Retinal pigment epithelial cell (primary cell): Measurements from ENCODE around the gene APOB.

Source experiments
- DNase-seq: peaks from one replicate; pipeline ENCODE4 v3.0.0-alpha.2; 2010; ENCODE audit warnings: low read depth
- H3K4me3 ChIP-seq: 2 replicates; pipeline ENCODE4 v1.5.1; 2011; ENCODE audit warnings: mild to moderate bottlenecking, low read length, control low read depth, moderate library complexity
- CTCF ChIP-seq: conservative IDR thresholded peaks from 2 replicates; pipeline ENCODE4 v1.5.1; 2011; ENCODE audit warnings: low read depth, low read length, control low read depth, inconsistent platforms

Gene APOB

GRCh38 chr2:21041462-21041861 lies 2.4 kb downstream of the APOB start:
- TF ChIP-seq CTCF, result no peak
- no peak for DNase-seq
- H3K4me3 ChIP-seq, result no peak overlapping the region

DNA sequence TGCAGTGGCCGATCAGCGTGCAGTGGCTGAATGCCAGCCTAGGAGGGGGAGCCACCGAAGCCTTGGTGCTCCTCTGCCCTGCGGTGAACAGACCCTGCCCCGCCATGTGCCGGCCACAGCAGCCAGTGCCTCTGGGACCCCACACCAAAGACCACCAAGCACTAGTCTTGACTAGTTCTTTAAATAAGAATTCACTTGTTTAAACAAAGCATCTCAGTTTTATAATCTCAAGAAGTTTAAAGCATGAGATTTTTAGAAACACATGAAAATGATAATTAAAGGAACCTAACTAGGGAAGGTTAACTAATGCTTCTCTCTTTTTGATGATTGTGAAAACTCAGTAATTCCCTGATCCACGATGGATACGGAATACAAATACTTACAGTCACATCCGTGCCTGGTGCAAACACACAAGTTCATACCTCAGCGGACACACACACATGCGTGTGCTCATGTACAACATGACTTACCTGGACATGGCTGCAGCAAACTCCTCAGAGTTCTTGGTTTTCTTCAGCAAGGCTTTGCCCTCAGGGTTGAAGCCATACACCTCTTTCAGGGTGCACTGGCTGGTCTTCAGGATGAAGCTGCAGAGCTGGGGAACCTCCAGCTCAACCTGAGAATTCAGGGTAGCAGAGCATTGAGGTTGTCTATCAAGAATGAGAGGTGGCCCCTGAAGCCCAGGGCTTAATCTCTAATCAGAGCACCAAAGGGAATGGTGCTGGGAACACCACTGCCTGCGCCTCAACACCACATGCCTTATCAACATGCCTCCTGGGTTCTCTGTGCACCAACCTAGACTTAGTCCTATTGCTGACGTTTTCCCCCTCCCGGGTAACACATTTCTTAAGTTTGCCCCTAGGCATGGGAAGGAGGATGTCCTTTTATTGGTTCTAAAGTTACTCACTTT lies 3.1 kb downstream of the APOB start:
- TF ChIP-seq CTCF, result no peak
- no peak for DNase-seq
- H3K4me3 ChIP-seq, result no peak overlapping the region

GRCh38 chr2:21039979-21040467 lies 3.9 kb downstream of the APOB start:
- no peak for DNase-seq
- no peak overlapping the region for H3K4me3 ChIP-seq
- TF ChIP-seq CTCF, result no peak

DNA sequence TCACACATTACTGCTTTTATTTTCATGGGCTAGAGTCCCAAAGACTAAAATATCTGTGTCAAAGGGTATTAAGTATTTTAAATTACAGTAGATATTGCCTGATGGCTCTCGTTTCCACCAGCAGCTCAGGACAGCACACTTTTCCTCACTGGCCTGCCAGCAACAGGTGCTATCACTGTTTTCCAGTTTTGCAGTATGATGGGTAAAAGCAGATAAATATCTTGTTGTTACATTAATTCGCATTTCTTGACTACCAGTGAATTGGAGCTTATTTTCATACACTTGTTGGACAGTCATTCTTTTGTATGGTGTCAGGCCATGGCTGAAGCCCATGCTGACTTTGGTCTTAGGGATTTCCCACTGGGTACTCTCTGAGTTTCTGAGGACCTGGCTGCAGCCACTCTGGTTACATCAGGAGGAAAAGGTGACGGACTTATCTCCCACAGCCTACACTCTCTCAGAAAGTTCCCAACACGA lies 4.8 kb downstream of the APOB start:
- TF ChIP-seq CTCF, result no peak

DNA sequence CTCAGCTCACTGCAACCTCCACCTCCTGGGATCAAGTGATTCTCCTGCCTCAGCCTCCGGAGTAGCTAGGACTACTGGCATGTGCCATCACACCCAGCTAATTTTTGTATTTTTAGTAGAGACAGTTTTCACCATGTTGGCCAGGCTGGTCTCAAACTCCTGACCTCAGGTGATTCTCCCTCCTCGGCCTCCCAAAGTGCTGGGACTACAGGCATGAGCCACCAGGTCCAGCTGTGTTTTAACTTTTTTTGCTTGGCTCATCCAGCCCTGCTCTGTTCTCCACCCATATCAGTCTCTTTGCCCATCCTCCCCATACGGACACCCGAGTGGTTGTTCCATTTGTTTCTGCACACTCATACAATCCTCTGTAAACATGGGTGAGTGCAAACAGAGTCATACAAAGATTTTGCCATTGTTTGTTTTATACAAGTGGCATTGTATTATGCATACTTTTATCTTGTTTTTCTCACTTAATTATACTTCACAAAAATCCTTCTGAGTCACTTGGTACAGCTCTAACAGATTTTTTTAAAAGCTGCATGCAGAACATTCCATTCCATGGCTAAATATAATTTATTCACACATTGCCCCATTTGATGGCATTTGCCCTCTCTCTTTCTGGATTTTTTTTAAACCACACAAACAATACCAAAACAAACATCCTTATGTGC lies 5.3 kb downstream of the APOB start:
- no peak for TF ChIP-seq CTCF
- no peak for DNase-seq
- no peak overlapping the region for H3K4me3 ChIP-seq

More for the DNA sequence above, 4.8 kb downstream of the APOB start:
- DNase-seq, result no peak
- no peak overlapping the region for H3K4me3 ChIP-seq

GRCh38 chr2:21037671-21038108 lies 6.2 kb downstream of the APOB start:
- DNase-seq, result no peak
- H3K4me3 ChIP-seq, result no peak overlapping the region
- TF ChIP-seq CTCF, result no peak
